Fibroblast of skin of left quadriceps (primary cell): ENCODE results near the gene CACNA2D4.

ENCODE experiments used
- DNase-seq, 2 experiments: peaks; one replicate each; pipeline ENCODE4 v3.0.0-alpha.2; 2013; ENCODE audit warnings: low read depth in 2 of 2

Gene CACNA2D4

DNA sequence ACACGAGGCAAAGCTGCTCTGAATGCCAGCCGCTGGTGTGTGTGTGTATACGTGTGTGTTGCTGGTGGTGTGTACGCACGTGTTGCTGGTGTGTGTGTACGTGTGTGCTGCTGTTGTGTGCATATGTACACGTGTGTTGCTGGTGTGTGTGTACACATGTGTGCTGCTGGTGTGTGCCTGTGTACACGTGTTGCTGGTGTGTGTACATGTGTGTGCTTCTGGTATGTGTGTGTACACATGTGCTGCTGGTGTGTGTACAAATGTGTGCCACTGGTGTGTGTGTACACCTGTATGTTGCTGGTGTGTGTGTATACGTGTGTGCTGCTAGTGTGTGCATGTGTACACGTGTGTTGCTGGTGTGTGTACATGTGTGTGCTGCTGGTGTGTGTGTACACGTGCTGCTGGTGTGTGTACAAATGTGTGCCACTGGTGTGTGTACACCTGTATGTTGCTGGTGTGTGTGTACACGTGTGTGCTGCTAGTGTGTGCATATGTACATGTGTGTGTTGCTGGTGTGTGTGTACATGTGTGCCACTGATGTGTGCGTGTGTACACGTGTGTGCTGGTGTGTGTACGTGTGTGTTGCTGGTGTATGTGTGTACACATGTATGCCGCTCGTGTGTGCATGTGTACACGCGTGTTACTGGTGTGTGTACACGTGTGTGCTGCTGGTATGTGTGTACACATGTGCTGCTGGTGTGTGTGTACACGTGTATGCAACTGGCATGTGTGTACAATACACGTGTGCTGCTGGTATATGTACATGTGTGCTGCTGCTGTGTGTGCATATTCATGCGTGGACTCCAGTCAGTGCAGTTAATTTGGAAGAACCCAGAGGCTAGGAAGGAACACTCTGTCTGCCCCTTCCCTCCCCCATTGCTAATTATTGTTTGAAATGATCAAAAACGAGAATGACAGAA lies 47.2 kb downstream of the CACNA2D4 start:
- DNase-seq: no peak

DNA sequence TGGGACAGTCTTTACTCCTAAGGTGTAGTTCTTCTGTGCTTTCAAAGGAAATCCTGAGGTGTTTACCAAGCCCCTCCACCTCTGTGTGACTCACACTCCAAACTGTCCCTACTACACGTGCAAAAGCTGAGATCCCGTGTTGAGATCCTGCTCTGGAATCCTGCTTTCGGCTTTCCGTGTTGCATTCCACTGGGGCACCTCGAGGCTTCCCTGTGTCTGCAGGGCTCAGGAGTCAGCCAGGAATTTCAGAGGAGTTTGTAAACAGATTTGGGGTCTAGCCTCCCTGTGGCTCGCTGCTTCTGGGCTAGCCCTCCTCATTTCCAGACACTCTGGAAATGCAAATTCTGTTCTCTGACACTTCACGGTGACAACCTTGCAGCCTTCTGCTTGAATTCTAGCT lies 48.4 kb downstream of the CACNA2D4 start:
- DNase-seq: no peak

DNA sequence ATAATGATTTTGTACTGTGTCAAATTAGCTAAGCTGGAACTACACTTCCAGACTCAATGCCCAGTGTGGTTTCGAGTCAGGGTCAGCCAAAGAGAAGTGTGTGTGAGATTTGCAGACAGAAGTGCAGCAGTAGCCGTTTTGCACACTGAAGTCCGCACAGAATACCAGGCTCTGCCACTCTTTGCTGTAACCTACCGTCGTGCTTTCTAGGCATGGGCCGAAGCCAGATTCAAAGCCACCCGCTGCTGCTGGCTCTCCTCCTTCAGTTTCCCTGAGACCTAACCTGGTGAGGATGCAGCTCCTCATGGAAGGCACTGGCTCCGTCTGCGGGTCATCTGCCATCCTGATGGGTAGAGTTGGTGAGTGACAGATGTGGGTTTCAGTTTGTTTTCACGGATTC lies 49.3 kb downstream of the CACNA2D4 start:
- DNase-seq: no peak

DNA sequence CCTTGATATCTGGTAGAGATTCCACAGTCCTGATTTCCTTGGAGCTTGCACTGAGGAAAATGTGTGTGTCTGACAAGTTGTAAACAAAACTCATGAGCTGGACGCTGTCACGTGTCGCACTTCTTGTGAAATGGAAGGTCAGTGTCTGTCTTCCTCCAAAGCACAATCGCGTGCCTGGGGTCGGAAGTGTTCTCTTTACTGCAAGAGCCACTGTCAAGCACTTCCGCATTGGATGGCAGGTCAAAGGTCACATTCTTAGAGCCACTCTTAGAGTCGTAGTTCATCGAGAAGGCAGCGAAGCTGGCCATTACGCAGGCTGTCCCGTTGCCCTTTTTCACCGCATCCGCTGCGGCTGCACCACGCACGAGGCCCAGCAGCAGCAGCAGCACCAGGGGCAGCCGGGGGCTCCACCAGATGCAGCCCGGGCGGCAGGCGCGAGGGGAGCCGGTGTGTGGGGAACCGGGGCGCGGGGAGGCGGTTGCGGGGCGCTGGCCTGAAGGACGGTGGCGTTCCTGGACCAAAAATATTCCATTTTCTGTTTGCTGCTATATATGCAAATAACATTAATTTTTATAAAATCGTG lies 53.1 kb downstream of the CACNA2D4 start:
- no peak for DNase-seq

DNA sequence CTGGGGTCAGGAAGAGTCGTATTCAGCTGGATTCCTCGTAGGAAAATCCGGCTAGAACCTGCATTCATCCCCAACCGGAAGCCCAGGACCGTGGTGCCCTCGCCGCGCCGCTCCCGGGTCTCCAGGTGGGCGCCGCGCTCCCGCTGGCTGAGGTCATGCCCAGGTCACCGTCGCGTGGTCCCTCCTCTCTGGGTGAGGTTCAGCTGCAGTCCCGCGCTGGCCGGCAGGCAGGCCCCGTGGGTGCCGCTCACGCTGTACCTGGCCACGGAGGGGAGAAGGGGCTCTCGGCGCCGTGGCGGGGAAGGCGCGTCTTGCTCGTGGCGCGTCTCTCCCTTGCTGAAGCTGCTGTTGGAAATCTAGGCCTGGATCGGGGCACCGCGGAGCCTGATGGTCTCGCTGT lies 53.6 kb downstream of the CACNA2D4 start:
- DNase-seq: no peak

DNA sequence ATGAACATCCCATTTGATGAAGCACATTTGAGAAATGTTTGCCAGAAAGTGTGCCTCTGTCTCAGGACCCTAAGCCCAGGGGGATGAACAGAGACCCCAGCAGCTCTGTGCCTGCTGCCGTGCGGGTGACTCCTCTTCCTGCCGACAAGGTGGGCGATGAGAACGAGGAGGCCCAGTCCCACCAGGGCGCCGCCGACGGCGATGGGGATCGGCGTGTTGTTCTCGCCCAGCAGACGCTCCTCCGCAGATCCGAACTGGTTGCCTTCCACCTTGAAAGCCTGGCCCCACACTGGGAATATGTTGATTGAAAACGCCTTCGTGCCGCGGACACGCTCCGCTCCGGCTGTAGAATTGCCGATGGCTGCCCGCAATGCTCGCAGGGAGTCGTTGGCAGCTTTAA lies 54.0 kb downstream of the CACNA2D4 start:
- DNase-seq: no peak

DNA sequence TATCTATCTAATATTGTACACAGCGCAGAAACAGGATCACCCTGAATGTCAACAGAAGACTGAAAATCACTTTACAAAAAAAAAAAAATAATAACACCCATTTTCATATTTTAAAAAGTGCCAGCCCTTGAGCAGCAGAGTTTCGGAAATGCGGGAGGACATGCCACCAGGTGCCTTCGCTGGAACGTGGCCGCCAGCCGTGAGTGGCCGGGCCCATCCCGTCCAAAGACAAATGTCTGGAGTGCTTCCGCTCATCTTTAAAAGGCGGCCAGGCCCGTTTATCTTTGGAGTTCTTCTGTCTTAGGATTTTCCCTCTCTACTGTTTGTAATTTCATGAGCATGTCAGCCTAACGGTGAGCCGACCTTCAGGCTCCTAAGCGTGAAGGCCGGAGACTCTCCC lies 54.6 kb downstream of the CACNA2D4 start:
- DNase-seq: no peak

DNA sequence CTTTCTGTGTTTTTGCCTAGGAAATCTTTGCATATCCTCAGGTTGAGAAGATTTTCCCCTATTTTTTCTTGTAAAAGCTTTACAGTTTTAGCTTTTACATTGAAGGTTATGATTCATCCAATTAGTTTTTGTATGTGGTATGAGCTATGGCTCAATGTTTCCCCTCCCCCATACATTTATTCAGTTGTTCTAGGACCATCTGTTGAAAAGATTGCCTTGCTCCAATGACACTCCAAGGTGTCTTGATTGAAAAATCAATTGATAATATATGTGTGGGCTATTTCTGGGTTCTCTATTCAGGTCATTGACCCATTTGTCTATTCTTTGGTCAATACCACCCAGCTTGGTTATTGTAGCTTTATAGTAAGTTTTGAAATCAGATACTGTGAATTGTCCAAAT lies 55.5 kb downstream of the CACNA2D4 start:
- DNase-seq: no peak

DNA sequence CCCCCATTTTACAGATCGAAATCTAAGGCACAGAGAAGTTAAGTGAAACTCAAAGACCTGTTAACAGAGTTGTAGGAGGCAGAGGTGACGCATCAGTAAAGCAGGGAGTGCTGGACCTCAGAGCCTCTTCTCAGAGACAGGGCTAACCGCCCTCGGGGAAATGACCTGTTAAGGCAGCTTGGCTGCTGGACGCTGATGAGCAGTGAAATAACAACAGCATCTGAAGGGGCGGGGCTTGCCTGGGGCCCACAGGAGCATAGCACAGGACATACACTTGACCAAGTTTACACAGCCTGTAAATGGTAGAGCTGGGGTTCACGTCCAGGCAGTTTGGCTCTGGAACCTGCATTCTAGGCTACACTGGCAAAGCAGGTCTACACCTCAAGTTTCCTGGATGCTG lies 58.8 kb downstream of the CACNA2D4 start:
- no peak for DNase-seq

DNA sequence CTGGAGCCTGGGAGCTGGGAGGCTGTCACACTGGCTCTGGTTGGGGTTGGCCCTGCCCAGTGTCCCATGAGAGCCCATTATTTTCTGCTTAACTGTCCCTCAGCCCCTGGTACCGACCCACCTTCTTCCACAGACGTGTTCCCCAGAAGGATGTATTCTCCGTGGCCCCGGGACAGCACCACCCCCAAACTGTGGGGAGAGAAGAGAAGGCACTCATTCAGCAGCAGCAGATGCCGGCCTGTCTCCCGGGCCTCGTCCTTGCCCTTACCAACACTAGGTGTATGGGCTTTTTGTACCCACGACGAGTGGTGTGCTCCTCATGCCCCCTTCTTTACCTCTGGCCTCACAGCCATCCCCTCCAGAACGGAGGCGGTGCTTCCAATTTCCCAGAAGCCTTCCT lies 60.0 kb downstream of the CACNA2D4 start:
- DNase-seq: no peak

DNA sequence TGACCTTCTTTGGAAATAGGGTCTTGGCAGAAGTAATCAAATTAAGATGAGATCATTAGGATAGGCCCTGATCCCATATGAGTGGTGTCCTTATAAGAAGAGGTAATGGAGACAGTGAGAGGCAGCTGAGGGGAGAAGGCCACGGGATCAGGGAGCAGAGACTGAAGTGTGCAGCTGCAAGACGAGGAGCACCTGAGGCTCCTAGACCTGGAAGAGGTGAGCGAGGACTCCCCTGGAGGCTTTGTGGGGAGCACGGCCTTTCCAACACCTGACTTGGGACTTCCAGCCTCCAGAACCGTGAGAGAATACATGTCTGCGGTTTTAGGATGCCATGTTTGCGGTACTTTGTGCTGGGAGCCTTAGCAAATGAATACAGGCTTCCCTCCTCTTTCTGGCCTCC lies 60.6 kb downstream of the CACNA2D4 start:
- no peak for DNase-seq

DNA sequence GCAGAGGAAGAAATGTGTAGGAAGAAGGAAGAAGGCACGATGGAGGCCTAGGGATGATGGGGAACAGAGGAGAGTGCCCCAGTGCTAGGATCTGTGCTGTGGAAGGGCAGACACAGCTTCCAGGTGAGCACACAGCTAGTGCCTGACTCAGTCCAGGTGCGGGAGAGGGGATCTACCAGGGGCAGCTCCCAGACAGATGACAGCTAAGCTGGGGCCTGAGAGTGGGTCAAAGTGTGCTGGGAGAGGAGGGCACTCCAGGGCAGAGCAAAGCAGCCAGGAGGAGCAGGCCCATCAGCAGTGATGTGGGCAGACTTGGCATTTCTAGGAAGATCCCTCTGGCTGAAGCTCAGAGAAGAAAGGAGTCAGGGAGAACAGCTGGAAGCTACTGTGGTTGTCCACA lies 61.4 kb downstream of the CACNA2D4 start:
- no peak for DNase-seq

DNA sequence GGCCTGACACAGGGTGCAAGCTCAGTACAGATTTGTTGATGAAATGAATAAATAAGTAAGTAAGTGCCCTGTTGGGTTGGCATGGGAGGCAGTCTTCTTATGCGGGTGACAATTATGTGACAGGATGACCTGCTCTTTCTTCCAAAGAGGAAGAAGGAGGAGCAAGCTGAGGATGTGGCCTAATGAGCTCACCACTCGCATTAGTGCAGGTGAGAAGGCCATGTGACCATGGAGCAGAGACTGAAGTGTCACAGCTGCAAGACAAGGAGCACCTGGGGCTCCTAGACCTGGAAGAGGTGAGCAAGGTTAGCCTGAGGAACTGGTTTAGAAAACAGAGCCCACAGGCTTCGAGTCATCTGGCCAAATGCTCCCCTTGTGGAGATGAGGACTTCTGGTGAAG lies 63.2 kb downstream of the CACNA2D4 start:
- DNase-seq: peak in 1 of 2 experiments; percentile 1

DNA sequence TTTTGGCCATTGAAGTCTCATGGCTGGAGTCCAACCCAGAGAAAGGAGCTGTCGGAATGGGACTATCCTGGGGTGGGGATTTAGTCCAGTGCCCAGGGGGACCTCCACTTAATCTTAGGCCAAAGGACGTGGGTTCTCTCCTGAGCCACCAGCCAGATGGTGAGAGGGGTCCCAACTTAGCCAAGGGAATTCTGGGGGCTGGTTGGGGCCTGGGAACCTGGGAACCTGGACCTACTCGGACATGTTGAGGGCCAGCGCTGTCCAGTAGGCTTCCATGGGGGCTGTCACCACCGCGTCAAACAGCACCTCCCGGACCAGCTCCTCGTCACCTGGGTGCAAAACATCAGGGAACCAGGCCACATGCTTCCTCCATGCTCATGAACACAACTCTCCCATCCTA lies 64.7 kb downstream of the CACNA2D4 start:
- no peak for DNase-seq

DNA sequence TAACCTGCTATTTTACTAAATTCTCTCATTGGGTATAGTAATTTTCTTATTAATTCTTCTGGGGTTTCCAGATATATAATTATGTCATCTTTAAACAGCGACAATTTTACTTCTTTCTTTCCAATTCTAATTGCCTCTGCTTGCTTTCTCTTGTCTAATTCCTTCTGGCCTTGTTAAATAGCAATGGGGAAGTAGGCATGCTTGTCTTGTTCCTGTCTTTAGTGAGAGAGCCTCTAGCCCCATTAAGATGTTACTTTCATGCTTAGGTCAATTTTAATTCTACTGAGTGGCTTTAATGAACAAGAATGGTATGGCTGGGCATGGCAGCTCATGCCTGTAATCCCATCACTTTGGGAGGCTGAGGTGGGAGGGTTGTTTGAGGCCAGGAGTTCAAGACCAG lies 66.4 kb downstream of the CACNA2D4 start:
- no peak for DNase-seq

DNA sequence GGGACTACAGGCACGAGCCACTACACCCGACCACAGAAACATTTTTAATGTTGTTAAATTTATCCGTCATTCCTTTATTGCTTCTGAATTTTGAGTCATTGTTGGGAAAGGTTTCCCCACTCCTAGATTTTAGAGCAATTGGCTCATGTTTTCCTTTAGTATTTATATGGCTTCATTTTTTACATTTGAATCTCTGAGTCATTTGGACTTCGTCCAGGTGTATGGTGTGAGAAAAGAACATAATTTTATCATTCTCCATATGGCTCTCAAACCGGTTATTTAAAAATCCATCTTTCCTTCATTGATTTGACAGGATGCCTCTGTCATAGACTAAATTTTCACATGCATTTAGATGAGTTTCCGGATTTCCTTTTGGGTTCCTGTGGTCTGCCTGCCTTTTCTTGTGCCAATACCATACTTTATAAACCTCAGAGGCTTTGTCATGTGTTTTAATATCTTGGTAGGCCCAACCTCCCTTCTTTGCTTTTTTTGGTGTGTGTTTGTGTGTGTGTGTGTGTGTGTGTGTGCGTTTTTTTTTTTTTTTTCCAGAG lies 67.2 kb downstream of the CACNA2D4 start:
- peak; percentile 87 to 90 for DNase-seq

DNA sequence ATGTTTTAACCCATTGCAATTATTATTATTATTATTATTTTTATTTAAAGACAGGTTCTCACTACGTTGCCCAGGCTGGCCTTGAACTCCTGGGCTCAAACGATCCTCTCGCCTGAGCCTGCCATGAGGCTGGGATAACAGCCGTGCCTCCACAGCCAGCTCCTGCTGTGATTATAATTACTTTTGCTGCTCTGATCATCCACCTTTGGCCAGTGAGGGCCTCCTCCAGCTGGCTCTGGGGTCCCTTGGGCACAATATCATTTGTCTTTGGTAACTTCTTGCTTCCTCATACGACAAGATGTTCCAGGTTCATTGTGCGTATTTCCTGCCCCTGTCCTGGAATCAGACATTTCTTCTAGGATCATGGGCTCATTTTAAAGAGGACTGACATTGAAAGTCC lies 69.7 kb downstream of the CACNA2D4 start:
- no peak for DNase-seq

DNA sequence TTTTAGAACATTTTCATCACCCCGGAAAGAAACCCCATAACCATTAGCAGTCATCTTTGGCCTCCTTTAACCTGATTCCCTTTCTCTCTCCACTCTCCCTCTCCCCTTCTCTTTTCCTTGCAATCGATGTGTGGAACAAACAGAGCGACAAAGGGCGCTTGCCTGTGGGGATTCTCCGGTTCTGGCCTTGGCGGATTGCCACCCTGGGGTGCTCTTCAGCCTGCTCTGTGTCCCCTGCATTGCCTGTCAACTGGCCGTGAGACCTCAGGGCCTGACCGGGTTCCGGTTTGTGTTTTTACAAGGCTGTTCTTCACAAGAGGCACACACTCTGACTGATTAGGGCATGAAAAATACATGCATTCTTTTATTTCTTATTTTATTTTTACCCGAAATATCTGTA lies 70.3 kb downstream of the CACNA2D4 start:
- DNase-seq: no peak

DNA sequence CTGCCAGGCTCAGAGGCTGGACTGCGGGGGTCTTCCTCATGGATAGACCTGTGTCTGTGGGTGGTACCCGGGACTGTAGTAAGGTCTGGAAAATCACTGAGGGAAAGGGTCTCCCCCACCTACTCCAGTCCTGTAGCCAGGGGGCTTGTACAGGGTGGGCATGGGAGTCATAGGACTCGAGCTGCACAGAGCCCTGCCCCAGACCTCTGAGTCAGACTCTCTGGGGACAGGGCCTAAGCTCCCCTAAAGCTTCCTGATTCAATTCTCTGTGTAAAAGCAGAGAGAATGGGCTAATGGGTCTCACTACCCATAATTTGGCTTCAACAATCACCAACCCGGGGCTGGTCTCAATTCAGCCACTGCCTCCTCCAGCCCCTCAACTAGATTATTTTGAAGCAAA lies 71.0 kb downstream of the CACNA2D4 start:
- no peak for DNase-seq

DNA sequence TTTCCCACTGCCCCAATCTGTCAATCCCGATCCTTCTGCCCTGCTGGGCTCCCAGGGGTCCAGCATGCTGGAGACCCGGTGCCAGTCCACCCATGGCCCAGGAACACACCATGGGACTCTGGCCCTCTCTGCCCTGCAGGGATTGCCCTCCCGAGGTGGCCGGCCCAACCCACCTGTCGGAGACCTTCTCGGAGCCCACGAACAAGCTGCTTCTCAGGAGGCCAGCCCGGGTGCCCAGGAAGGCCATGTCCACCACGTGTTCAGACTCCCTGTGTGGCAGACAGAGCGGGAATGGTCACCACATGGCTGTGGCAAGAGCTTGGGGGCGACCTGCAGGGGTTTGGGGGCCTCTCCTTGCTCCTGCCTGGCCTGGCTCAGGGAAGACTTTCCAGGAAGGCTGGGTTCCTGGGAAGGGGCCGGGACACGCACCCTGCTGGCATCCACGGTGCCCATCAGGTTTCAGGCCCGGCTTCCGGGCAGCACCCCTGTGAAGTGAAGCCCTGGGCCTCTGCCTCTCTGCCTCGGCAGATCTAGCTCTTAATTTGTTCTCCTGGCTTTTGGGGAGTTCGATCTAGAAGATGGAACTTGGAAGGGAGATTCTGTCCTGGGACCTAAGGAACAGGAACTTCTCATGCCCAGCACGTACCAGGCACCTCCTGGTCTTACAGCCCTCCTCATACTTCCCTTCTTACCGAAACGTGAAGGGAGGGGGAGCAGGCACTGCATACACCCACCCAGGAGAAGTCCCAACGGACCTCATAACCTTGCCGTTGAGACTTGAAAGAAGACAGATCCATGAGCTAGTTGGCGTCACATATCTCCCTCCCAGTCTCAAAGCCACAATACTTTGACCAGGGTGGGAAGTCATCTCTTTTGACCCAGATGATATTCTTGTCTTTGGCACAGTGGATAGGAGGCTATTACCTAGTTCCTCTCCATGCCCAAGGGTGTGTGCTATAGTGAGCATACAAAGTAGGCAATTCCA lies 71.7 kb downstream of the CACNA2D4 start:
- DNase-seq: no peak

DNA sequence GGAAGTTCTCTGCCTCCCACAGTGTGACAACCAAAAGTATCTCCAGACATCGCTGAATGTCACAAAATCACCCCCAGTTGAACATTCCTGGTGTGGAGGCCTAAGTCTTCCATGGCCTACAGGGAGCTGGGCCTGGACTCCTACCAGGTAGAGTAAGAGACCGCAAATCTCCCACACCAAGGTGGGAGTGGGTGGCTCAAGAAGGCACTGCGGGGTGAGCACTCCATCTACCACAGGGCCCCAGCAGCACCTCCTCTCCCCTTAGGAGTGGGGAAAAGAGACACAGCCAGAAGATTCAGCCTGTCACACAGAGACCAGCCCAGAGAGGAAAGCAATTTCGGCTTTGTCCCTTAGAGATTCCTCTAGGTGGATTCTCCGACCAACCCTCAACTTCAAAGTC lies 72.6 kb downstream of the CACNA2D4 start:
- no peak for DNase-seq

DNA sequence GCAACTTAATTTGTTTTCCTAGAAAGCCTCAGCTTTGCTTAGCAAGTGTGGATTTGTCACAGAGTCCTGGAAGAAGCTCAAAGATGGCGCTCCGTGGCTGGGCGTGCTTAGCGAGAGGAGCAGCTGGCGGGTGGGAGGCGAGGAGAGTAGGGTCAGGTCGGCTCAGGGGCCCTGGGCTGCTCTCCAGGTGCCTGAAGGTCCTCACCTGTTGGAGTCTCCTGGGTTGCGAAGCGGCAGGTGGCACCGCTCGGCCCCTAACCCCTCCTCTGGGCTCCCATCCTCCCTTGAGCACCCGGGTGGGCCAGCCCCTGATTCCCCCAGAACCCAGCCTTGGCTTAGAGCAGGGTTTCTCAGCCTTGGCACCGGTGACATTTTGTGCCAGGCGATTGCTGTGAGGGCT lies 73.0 kb downstream of the CACNA2D4 start:
- no peak for DNase-seq
